Effector memory CD8-positive, alpha-beta T cell (primary cell): ENCODE measurements around the gene GGT5.
A peak's percentile ranks its signal among the peaks of the same experiment; 100 is the strongest.

Experiments
- ATAC-seq: fragments of 150-1000 bp; cut with Tn5 transposase; replicated peaks from 2 replicates; pipeline ENCODE4 v1.10.0; 2021; ENCODE audit warnings: mild to moderate bottlenecking, moderate library complexity
- DNase-seq, 3 experiments: peaks; one replicate each; pipeline ENCODE4 v3.0.0; 2021
- H3K27ac Mint-ChIP-seq, 2 donors: one replicate each; pipeline ENCODE4 v1.8.0; 2022; ENCODE audit warnings: mild to moderate bottlenecking in 2 of 2, mixed read lengths in 2 of 2, moderate library complexity in 2 of 2
- H3K27me3 Mint-ChIP-seq, 2 donors: one replicate each; pipeline ENCODE4 v1.8.0; 2022; ENCODE audit warnings: mixed read lengths in 2 of 2
- H3K36me3 Mint-ChIP-seq: one replicate; pipeline ENCODE4 v1.8.0; 2022; ENCODE audit warnings: mild to moderate bottlenecking, moderate library complexity, mixed read lengths; ENCODE audit not compliant: insufficient read depth
- H3K4me1 Mint-ChIP-seq, 2 donors: one replicate each; pipeline ENCODE4 v1.8.0; 2022; ENCODE audit warnings: low read depth in 2 of 2, mixed read lengths in 2 of 2
- H3K4me3 Mint-ChIP-seq, 2 donors: one replicate each; pipeline ENCODE4 v1.8.0; 2022; ENCODE audit warnings: mild to moderate bottlenecking in 2 of 2, mixed read lengths in 2 of 2, moderate library complexity in 2 of 2
- H3K9me3 Mint-ChIP-seq, 2 donors: one replicate each; pipeline ENCODE4 v1.8.0; 2022; ENCODE audit warnings: mixed read lengths in 2 of 2

Gene GGT5

GRCh38 chr22:24177456-24177855, 67.4 kb downstream of the GGT5 start:
- no peak for DNase-seq
- Mint-ChIP-seq H3K4me3 (no peak overlapping the region), H3K27ac (peak overlapping the region in 1 of 2 donors; percentile 19), H3K27me3 (no peaks in the 10 kb centered on the region), H3K4me1 (peaks cover 0 to 7% of the 10 kb centered on the region in 2 donors), H3K9me3 (no peaks in the 10 kb centered on the region), H3K36me3 (peaks cover 36% of the 10 kb centered on the region)
- ATAC-seq, result no peak

DNA sequence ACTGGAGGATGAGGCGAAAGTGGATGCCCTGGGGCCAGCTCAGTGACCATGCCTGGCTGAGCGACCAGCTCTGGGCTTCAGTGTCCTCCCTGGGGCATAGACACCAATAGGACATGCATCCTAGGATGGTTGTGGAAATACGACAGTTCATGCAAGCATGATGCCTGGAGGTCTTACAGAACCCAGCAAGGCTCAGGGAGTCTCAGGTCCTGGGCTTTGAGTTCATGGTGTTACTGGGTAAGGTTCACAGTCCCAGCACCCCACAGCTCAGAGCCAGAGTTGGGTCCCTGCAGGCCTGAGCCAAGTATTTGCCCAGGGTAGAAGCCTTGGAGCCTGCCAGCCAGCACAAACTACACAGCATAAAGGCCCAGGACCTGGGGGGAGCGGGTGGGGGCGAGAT, 67.8 kb downstream of the GGT5 start:
- H3K4me1 Mint-ChIP-seq, result peaks cover 0 to 7% of the 10 kb centered on the region in 2 donors
- no peak overlapping the region for H3K4me3 Mint-ChIP-seq
- no peaks in the 10 kb centered on the region for H3K27me3 Mint-ChIP-seq
- H3K36me3 Mint-ChIP-seq, result peaks cover 38% of the 10 kb centered on the region
- no peaks in the 10 kb centered on the region for H3K9me3 Mint-ChIP-seq
- H3K27ac Mint-ChIP-seq, result no peak overlapping the region
- ATAC-seq (no peak), DNase-seq (no peak)

GRCh38 chr22:24176630-24177029, 68.3 kb downstream of the GGT5 start:
- H3K36me3 Mint-ChIP-seq, result peaks cover 42% of the 10 kb centered on the region
- no peak for ATAC-seq
- H3K4me1 Mint-ChIP-seq, result peaks cover 0 to 7% of the 10 kb centered on the region in 2 donors
- no peak for DNase-seq
- peak overlapping the region; percentile 46 to 71 for H3K27ac Mint-ChIP-seq
- no peaks in the 10 kb centered on the region for H3K27me3 Mint-ChIP-seq
- no peak overlapping the region for H3K4me3 Mint-ChIP-seq
- H3K9me3 Mint-ChIP-seq, result no peaks in the 10 kb centered on the region

DNA sequence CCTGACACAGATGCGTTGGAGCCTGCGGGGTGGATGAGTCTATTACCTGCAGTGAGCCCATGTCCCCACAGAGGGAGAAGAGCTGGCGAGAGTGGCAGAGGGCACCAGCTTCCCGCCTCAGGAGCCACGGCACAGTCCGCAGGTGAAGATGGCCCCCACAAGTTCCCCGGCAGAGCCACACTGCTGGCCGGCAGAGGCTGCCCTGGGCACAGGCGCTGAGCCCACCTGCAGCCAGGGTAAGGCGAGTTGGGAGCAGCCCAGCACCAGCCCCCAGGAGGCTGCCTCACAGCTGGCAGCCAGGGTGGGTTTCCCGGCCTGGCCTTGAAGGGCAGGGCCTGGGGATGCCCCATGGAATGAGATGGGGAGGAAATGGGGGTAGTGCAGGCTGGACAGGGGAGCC, 68.8 kb downstream of the GGT5 start:
- no peak overlapping the region for H3K4me3 Mint-ChIP-seq
- ATAC-seq (no peak), DNase-seq (no peak)
- H3K27ac Mint-ChIP-seq, result peak overlapping the region; percentile 46 to 71
- H3K36me3 Mint-ChIP-seq, result peaks cover 46% of the 10 kb centered on the region
- H3K9me3 Mint-ChIP-seq, result no peaks in the 10 kb centered on the region
- peaks cover 0 to 7% of the 10 kb centered on the region in 2 donors for H3K4me1 Mint-ChIP-seq
- H3K27me3 Mint-ChIP-seq, result no peaks in the 10 kb centered on the region

GRCh38 chr22:24175160-24175808, 69.6 kb downstream of the GGT5 start:
- H3K4me1 Mint-ChIP-seq, result peaks cover 0 to 7% of the 10 kb centered on the region in 2 donors
- H3K9me3 Mint-ChIP-seq, result no peaks in the 10 kb centered on the region
- peak overlapping the region; percentile 46 to 71 for H3K27ac Mint-ChIP-seq
- ATAC-seq (peak; percentile 62), DNase-seq (peak; percentile 56 to 60 (median 59))
- no peaks in the 10 kb centered on the region for H3K27me3 Mint-ChIP-seq
- peaks cover 50% of the 10 kb centered on the region for H3K36me3 Mint-ChIP-seq
- H3K4me3 Mint-ChIP-seq, result no peak overlapping the region

GRCh38 chr22:24171822-24172221, 73.1 kb downstream of the GGT5 start:
- no peaks in the 10 kb centered on the region for H3K27me3 Mint-ChIP-seq
- DNase-seq, result no peak
- no peaks in the 10 kb centered on the region for H3K9me3 Mint-ChIP-seq
- no peak overlapping the region for H3K4me3 Mint-ChIP-seq
- peak overlapping the region; percentile 75 to 83 for H3K27ac Mint-ChIP-seq
- peaks cover 5 to 10% of the 10 kb centered on the region in 2 donors for H3K4me1 Mint-ChIP-seq
- peaks cover 72% of the 10 kb centered on the region for H3K36me3 Mint-ChIP-seq
- no peak for ATAC-seq

DNA sequence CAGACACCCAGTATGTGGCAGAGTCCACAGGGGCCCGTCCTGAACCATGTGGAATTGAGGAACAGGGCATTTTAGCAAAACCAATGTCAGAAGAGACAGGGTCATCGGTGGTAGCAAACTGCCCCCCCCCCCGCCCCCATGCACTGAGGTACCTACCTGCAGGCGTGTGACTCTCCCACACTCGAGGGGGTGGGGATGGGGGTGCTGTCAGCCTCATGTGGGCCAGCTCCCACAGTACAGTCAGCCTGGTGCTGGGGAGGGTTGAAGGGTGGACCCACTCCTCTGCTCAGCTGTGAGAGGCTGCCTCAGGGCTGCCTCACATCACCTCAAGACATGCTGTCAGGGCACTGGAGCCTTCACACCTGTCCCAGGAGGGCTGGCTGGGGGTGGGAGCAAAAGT, 74.2 kb downstream of the GGT5 start:
- peaks cover 5 to 7% of the 10 kb centered on the region in 2 donors for H3K4me1 Mint-ChIP-seq
- H3K27ac Mint-ChIP-seq, result peak overlapping the region in 1 of 2 donors; percentile 57
- no peak for DNase-seq
- no peak overlapping the region for H3K4me3 Mint-ChIP-seq
- H3K9me3 Mint-ChIP-seq, result no peaks in the 10 kb centered on the region
- ATAC-seq, result no peak
- no peaks in the 10 kb centered on the region for H3K27me3 Mint-ChIP-seq
- peaks cover 74% of the 10 kb centered on the region for H3K36me3 Mint-ChIP-seq

DNA sequence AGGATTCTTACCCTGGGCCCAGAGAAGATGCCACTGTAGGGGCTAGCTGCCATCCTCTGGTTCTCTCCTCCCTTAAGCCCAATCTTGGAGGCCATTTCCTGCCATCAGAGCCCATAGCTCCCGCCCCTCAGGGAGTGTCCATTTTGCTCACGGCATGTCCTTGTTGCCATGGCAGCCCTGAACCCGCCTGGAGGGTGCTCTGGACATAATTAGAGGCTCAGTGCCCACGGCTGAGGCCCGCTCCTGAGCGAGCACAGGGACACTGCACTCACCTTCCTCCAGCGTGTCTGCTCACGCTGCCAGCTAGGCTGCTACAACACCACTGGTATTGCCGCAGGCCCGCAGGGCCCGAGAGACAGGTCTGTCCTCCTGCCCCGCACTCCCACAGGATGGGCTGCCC, 74.7 kb downstream of the GGT5 start:
- H3K4me1 Mint-ChIP-seq, result peaks cover 5 to 8% of the 10 kb centered on the region in 2 donors
- ATAC-seq, result no peak
- no peaks in the 10 kb centered on the region for H3K9me3 Mint-ChIP-seq
- peak overlapping the region in 1 of 2 donors; percentile 57 for H3K27ac Mint-ChIP-seq
- no peak for DNase-seq
- H3K27me3 Mint-ChIP-seq, result no peaks in the 10 kb centered on the region
- H3K4me3 Mint-ChIP-seq, result no peak overlapping the region
- H3K36me3 Mint-ChIP-seq, result peaks cover 71% of the 10 kb centered on the region
